Neural progenitor cell (in vitro differentiated cells): ENCODE data around the gene SAP30.

Experiments
- EZH2 ChIP-seq: fragments of 200-600 bp; sonication (generic); IDR thresholded peaks from 2 replicates; pipeline ENCODE4 v1.6.1; 2017; ENCODE audit warnings: antibody characterized with exemption, mild to moderate bottlenecking, moderate library complexity
- TF ChIP-seq, protein P1 (sequence below): fragments of 200-600 bp; sonication (generic); IDR thresholded peaks from 2 replicates; pipeline ENCODE4 v1.5.1; 2017; ENCODE audit warnings: antibody characterized with exemption, mild to moderate bottlenecking

DNA sequence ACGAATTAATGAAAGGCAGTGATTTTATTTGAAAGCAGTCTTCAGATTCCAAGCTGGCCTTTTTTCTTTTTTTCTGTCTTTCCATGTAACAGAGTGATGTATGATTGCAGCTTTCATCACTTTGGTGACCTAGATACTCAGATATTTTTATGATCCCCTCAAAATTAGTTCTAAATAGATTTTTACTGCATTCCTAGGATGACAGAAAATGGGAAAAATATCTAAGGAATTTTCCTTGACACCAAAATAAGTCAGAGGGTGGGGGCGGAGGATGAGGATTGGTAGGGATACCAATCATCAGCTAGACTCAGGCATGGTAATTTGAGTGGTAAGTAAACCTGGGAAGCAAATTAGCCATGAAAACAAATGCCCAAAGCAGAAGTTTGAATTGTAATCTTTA is 24.7 kb upstream of the SAP30 start:
- TF ChIP-seq, protein P1, sequence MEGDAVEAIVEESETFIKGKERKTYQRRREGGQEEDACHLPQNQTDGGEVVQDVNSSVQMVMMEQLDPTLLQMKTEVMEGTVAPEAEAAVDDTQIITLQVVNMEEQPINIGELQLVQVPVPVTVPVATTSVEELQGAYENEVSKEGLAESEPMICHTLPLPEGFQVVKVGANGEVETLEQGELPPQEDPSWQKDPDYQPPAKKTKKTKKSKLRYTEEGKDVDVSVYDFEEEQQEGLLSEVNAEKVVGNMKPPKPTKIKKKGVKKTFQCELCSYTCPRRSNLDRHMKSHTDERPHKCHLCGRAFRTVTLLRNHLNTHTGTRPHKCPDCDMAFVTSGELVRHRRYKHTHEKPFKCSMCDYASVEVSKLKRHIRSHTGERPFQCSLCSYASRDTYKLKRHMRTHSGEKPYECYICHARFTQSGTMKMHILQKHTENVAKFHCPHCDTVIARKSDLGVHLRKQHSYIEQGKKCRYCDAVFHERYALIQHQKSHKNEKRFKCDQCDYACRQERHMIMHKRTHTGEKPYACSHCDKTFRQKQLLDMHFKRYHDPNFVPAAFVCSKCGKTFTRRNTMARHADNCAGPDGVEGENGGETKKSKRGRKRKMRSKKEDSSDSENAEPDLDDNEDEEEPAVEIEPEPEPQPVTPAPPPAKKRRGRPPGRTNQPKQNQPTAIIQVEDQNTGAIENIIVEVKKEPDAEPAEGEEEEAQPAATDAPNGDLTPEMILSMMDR, result no peak
- TF ChIP-seq EZH2, result no peak
